Measurements from ENCODE around the gene FAM98B.

FAM98B gene

GRCh38 chr15:38533926-38534325 is 80.0 kb downstream of the FAM98B start:
- H3K27ac ChIP-seq: no peak overlapping the region
- no peaks in the 10 kb centered on the region for H3K79me2 ChIP-seq (ENCODE audit: insufficient read depth, low read depth)
- H3K4me1 ChIP-seq (ENCODE audit: low read depth, poor library complexity, severe bottlenecking): no peaks in the 10 kb centered on the region
- no peak for TF ChIP-seq CTCF (conservative IDR thresholded peaks at IDR 0.05; ENCODE audit: low read depth, low read length)
- no peaks in the 10 kb centered on the region for H3K27me3 ChIP-seq (ENCODE audit: insufficient read depth, low read depth)
- no peak overlapping the region for H2AFZ ChIP-seq (ENCODE audit: low read depth)
- no peak overlapping the region for H3K9ac ChIP-seq
- no peaks in the 10 kb centered on the region for H3K36me3 ChIP-seq (ENCODE audit: insufficient read depth)
- no peaks in the 10 kb centered on the region for H4K20me1 ChIP-seq (ENCODE audit: insufficient read depth)
- H3K4me3 ChIP-seq (IDR thresholded peaks at IDR 0.05; ENCODE audit: insufficient read depth, low read depth, low read length): no peak overlapping the region
- no peak overlapping the region for H3K4me2 ChIP-seq

DNA sequence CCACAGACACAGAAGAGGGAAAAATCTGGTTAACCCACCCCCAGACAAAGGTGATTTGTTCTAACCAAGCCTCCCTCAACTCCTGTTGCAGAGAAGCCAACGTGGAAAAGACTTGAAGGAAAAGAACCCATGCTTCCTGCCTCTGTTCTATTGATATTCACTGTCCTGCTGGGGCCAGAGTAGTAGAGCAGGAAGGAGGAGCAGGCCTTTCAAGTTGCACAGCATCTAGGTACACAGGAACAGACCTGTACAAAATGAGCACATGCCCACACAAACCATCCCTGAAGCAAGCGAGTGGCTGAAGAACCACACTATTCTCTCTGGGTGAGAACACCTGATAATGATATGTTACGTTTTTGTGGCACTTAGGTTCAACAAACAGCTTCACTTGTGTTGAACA is 80.8 kb downstream of the FAM98B start:
- Histone ChIP-seq H3K27ac (no peak overlapping the region), H4K20me1 (ENCODE audit: insufficient read depth) (no peaks in the 10 kb centered on the region), H3K36me3 (ENCODE audit: insufficient read depth) (no peaks in the 10 kb centered on the region), H3K4me1 (ENCODE audit: low read depth, poor library complexity, severe bottlenecking) (no peaks in the 10 kb centered on the region), H3K27me3 (ENCODE audit: insufficient read depth, low read depth) (no peaks in the 10 kb centered on the region), H3K79me2 (ENCODE audit: insufficient read depth, low read depth) (no peaks in the 10 kb centered on the region), H3K4me2 (no peak overlapping the region), H3K9ac (no peak overlapping the region), H3K4me3 (IDR thresholded peaks at IDR 0.05; ENCODE audit: insufficient read depth, low read depth, low read length) (no peak overlapping the region), H2AFZ (ENCODE audit: low read depth) (no peak overlapping the region)
- no peak for TF ChIP-seq CTCF (conservative IDR thresholded peaks at IDR 0.05; ENCODE audit: low read depth, low read length)

DNA sequence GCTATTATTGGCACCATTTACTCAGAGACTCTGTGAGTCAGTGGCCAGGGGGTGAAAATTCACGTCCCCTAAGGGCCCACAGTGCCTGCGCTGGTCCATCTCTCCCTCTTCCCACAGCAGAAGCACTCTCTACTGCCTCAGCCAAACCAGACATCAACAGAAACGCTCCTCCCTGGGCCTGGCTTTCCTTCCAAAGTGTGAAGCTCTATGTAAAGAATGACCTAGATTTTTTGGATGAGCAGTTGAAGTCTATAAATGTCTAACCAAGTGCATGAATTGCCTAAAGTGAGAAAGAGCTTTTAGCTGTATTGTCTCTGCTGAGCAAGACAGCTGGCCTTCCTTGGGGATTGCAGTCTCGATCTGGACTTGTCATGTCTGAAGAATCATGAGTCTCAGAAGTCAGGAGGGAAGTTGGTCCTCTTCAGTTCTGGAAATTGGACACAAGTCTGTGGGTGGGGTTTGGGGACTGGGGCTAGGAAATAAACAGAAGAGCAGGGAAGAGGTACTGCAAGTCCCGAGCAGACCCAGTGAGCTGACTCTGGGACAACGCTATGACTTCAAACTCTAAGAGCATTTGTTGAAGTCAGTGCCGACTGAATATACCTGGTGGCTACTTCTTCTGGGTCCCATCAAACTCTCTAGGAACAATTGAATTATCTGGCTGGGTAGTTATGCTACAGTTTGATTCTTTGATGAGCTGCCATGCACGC is 81.7 kb downstream of the FAM98B start:
- Histone ChIP-seq H3K4me2 (no peak overlapping the region), H3K4me3 (IDR thresholded peaks at IDR 0.05; ENCODE audit: insufficient read depth, low read depth, low read length) (no peak overlapping the region), H3K79me2 (ENCODE audit: insufficient read depth, low read depth) (no peaks in the 10 kb centered on the region), H3K27ac (no peak overlapping the region), H4K20me1 (ENCODE audit: insufficient read depth) (no peaks in the 10 kb centered on the region), H3K9ac (no peak overlapping the region), H2AFZ (ENCODE audit: low read depth) (no peak overlapping the region), H3K4me1 (ENCODE audit: low read depth, poor library complexity, severe bottlenecking) (no peaks in the 10 kb centered on the region), H3K36me3 (ENCODE audit: insufficient read depth) (no peaks in the 10 kb centered on the region), H3K27me3 (ENCODE audit: insufficient read depth, low read depth) (no peaks in the 10 kb centered on the region)
- no peak for TF ChIP-seq CTCF (conservative IDR thresholded peaks at IDR 0.05; ENCODE audit: low read depth, low read length)

DNA sequence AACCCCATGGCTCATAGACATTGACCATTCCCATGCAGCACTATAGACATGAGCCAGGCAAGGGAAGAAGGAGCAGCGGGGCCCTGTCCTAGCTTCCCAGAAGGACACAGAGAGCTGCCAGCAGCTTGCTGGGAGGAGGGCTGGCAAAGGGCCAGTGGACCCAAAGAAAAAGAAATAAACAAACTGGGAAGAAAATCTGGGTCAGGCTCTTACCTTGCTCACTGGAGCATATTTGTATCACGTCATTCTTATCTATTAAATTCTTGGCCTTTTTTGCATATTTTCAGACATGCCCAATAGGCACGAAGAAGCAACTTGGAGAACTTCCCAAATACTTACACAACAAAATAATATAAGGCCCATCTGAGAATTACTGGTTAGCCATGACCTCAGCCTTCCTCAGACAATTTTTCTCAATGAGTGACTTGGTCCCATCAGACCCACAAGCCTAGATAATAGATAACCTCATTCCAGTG is 82.3 kb downstream of the FAM98B start:
- Histone ChIP-seq H4K20me1 (ENCODE audit: insufficient read depth) (no peaks in the 10 kb centered on the region), H2AFZ (ENCODE audit: low read depth) (no peak overlapping the region), H3K27ac (no peak overlapping the region), H3K9ac (no peak overlapping the region), H3K36me3 (ENCODE audit: insufficient read depth) (no peaks in the 10 kb centered on the region), H3K79me2 (ENCODE audit: insufficient read depth, low read depth) (no peaks in the 10 kb centered on the region), H3K4me1 (ENCODE audit: low read depth, poor library complexity, severe bottlenecking) (no peaks in the 10 kb centered on the region), H3K4me3 (IDR thresholded peaks at IDR 0.05; ENCODE audit: insufficient read depth, low read depth, low read length) (no peak overlapping the region), H3K4me2 (no peak overlapping the region), H3K27me3 (ENCODE audit: insufficient read depth, low read depth) (no peaks in the 10 kb centered on the region)
- no peak for TF ChIP-seq CTCF (conservative IDR thresholded peaks at IDR 0.05; ENCODE audit: low read depth, low read length)
